GM11168 (cell line): Measurements from ENCODE around the gene SLC23A2.
"Not testable (repeated sequence)": the region's sequence is repeated elsewhere in the genome, so short reads cannot be mapped to it uniquely, and the experiment has no call there.

Experiments used
- in situ Hi-C: fragments of 300-500 bp; cut with MboI; formaldehyde crosslinking; loops from one replicate; pipeline ENCODE4 v1.12.0; 2022; ENCODE audit warnings: low sequenced_read_pairs; ENCODE audit not compliant: unreplicated experiment

The SLC23A2 gene

GRCh38 chr20:5001174-5002076, at the start of gene SLC23A2:
Gene SLC23A2, minus strand, starts transcription at chr20:5001510. Its CDS starts 68,948 bp downstream, at chr20:4932562.
- in situ Hi-C loops: no loop called here

DNA sequence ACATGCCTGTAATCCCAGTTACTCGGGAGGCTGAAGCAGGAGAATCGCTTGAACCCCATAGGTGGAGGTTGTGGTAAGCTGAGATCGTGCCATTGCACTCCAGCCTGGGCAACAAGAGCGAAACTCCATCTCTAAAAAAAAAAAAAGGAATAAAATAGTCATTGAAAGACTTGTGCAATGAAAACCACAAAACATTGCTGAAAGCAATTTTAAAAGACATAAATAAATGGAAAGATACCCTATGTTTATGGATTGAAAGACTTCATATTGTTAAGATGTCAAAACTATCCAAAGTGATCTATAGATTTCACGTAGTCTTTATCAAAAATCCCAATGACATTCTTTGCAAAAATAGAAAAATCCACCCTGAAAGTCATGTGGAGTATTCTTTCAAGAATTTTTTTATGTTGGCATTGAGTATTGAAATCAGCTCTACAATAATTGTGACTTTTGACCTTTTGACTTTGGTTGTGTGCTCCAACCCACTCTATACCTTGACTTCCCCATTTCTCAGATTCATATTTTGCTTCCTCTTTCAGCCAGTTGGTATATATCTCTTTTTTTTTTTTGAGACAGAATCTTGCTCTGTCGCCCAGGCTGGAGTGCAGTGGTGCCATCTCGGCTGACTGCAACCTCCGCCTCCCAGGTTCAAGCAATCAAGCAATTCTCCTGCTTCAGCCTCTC, 45.5 kb upstream of the SLC23A2 start:
- in situ Hi-C loops: no loop called here

DNA sequence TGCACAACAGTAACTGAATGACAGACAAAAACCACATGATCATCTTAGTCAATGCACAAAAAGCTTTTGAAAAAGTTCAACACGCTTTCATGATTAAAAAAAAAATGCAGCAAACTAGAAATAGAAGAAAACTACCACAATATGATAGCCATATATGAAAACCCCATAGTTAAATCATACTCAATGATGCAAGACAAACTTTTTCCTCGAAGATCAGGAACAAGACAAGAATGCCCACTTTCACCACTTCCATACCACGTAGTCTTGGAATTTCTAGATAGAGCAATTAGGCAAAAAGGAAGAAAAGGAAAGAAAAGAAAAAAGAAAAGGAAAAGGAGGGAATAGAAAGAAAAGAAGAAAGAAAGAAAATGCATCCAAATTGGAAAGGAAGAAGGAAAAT, 44.6 kb upstream of the SLC23A2 start:
- in situ Hi-C loops: no loop called here

GRCh38 chr20:5044075-5044620, 42.8 kb upstream of the SLC23A2 start:
- in situ Hi-C loops: no loop called here

DNA sequence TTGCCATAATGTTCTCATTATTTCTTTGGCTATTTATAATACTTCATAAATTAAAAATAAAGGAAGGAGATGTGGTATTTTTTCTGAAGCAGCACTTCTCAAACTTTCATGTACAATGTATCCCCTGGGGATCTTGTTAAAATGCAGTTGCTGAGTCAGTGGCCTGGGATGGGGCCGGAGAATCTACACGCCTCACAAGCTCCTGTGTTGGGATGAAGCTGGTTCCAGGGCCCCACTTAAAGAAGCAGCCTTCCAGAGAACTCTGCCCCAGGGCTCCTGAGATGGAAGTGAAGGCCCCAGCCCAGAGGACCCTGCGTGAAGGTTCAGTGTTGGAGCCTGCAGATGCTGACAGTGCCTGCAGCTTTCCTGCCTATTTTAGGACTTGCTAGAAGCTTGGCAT, 40.1 kb upstream of the SLC23A2 start:
- in situ Hi-C loops: no loop called here

DNA sequence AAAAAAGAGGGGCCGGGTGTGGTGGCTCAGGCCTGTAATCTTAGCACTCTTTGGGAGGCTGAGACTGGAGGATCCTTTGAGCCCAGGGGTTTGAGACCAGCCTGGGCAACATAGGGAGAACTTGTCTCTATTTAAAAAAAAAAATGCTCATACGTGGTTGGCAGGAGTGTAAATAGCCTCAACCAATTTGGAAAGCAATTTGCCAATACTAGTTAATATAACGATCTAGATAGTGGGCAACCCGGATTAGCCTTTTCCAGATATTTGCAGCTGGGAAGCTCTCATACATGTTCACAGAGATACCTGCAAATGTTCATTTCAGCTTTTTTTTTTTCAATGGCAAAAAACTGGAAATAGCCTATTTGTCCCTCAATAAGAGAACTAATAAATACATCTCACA, 39.0 kb upstream of the SLC23A2 start:
- in situ Hi-C loops: no loop called here

DNA sequence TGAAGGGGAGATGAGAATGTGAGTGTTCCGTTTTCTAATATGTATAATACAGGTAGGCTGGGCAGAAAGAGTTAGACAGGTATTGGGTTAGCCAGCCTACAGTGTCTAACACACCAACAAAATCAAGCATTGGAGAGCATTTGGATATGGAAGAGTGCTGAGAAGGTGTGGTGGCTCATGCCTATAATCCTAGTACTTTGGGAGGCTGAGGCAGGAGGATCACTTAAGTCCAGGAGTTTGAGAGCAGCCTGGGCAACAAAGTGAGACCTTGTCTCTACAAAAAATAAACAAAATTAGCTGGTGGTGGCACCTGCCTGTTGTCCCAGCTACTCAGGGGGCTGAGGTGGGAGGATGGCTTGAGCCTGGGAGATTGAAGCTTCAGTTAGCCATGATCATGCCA, 38.6 kb upstream of the SLC23A2 start:
- in situ Hi-C loops: no loop called here

DNA sequence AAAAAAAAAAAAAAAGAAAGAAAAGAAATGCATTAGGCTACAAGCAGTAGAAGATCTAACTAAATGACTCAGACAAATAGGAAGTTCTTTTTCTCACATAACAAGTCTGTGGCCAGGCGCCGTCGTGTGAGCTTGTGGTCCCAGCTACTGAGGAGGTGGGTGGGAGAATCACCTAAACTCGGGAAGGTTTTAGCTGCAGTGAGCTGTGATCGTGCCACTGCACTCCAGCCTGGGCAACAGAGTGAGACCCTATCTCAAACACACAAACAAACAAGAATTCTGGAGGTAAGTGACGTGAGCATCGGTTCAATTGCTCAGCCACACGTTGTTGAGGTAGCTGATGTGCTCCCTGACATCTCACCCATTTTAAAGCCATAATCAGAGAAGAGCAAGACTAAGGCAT, 37.9 kb upstream of the SLC23A2 start:
- in situ Hi-C loops: no loop called here

DNA sequence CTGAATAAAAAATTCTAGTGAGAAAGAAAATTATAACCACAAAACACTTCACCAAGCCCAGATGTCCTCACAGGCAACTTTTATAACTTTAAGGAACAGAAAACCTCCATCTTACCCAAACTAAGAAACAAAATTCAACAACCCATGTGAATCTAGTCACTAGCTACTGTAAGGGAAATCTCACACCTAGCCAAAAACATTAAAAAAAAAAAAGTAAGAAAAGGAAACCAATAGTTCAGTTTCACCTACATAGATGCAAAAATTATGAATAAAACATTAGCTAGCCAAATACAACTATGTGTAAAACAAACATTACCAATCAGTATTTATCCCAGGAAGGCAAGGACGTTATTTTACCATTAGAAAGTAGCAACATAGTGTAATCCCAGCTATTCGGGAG, 35.5 kb upstream of the SLC23A2 start:
- in situ Hi-C loops: no loop called here

- in situ Hi-C loops: not testable (repeated sequence)
These were observed 34.2 kb upstream of the SLC23A2 start for GRCh38 chr20:5035518-5035917.

DNA sequence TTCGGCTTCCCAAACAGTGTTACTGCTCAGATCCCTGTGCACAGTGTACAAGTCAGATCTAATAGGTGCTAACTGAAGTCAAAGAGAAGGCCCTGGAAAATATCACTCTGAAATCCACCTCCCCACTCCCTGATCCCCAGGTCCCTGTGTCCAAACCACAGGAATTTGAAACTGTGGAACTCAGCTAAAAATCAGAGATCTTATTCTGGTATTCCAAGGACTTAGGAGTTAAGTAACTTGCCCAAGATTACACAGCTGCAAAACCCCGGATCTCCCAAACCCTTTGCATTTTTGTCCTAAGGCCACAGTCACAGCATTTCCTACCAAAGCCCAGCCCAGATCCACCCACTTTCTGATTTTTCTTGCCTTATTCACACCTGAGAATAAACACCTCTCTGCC, 32.3 kb upstream of the SLC23A2 start:
- in situ Hi-C loops: no loop called here

- in situ Hi-C loops: not testable (repeated sequence)
These were observed 30.4 kb upstream of the SLC23A2 start for GRCh38 chr20:5031701-5032100.

DNA sequence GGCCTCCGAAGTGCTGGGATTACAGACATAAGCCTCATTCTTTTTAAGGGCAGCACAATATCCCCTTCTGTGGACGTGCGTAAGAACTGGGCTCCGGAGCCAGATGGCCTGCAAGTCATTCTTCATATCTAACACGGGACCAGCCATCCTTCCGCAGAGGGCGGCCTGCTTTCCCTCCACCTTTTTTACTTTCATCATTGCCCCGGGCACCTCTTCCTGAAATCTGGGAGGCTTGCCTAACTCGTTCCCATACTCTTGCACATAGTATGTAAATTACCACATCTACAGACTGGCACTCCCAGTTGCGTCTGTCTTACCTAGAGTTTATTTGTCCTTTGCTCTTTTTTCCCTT, 29.9 kb upstream of the SLC23A2 start:
- in situ Hi-C loops: no loop called here

- in situ Hi-C loops: no loop called here
These were observed 29.3 kb upstream of the SLC23A2 start for GRCh38 chr20:5030348-5031205.

- in situ Hi-C loops: not testable (repeated sequence)
These were observed 27.1 kb upstream of the SLC23A2 start for GRCh38 chr20:5028258-5029059.

DNA sequence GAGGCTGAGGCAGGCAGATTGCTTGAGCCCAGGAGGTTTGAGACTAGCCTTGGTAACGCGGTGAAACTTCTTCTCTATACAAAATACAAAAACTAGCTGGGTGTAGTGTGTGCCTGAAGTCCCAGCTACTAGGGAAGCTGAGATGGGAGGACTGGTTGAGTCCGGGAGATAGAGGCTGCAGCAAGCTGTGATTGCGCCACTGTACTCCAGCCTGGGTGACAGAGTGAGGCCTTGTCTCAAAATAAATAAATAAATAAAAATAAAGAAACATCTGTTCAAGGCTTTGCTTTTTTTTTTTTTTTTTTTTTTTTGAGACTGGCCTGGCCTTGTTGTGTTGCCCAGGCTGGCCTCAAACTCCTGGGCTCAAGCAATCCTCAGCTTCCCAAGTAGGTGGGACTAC, 23.7 kb upstream of the SLC23A2 start:
- in situ Hi-C loops: no loop called here

GRCh38 chr20:5024103-5024502, 22.8 kb upstream of the SLC23A2 start:
- in situ Hi-C loops: no loop called here

DNA sequence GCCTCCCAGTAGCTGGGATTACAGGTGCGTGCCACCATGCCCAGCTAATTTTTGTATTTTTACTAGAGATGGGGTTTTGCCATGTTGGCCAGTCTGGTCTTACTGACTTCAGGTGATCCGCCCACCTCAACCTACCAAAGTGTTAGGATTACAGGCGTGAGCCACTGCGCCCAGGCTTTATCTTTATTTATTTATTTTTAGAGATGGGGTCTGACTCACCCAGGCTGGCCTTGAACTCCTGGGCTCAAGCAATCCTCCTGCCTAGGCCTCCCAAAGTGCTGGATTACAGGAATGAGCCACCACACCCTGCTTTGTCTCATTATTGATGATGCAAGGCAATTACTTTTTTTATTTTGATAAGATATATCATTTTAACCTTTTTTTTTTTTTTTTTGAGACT, 21.9 kb upstream of the SLC23A2 start:
- in situ Hi-C loops: not testable (repeated sequence)

GRCh38 chr20:5020760-5021159, 19.4 kb upstream of the SLC23A2 start:
- in situ Hi-C loops: no loop called here
